KBM-7 (cell line): ENCODE results near the gene CHST8.

ENCODE experiments used
- DNase-seq: peaks from one replicate; pipeline ENCODE4 v3.0.0-alpha.2; 2015
- in situ Hi-C: fragments of 300-500 bp; cut with MboI; formaldehyde crosslinking; loops from 2 replicates; pipeline ENCODE4 v1.14.3; 2020; ENCODE audit warnings: low sequenced_read_pairs, low pct_unique_long_range_greater_than_20kb, mixed read lengths

Gene CHST8

GRCh38 chr19:33747273-33747672, 125.5 kb downstream of the CHST8 start:
- no peak for DNase-seq
- in situ Hi-C loops = no loop called here

- in situ Hi-C loops = no loop called here
- no peak for DNase-seq
These were observed 126.5 kb downstream of the CHST8 start for GRCh38 chr19:33748231-33748630.

GRCh38 chr19:33749016-33749415, 127.3 kb downstream of the CHST8 start:
- in situ Hi-C loops = no loop called here

GRCh38 chr19:33749619-33750175, 127.9 kb downstream of the CHST8 start:
- in situ Hi-C loops = loop anchor here (25.0 kb wide), 2 partner anchors 312 to 512 kb away; partner anchors contain the start of gene SLC7A10
- DNase-seq = no peak

More at GRCh38 chr19:33749016-33749415, 127.3 kb downstream of the CHST8 start:
- no peak for DNase-seq

GRCh38 chr19:33750587-33751435, 129.1 kb downstream of the CHST8 start:
- in situ Hi-C loops = loop anchor here (25.0 kb wide), 2 partner anchors 314 to 514 kb away; partner anchors contain the start of gene SLC7A10
- no peak for DNase-seq

GRCh38 chr19:33751436-33751770, 129.7 kb downstream of the CHST8 start:
- in situ Hi-C loops = loop anchor here (25.0 kb wide), 2 partner anchors 314 to 514 kb away; partner anchors contain the start of gene SLC7A10
- no peak for DNase-seq

- no peak for DNase-seq
- in situ Hi-C loops = loop anchor here (25.0 kb wide), 2 partner anchors 315 to 515 kb away; partner anchors contain the start of gene SLC7A10
These were observed 130.5 kb downstream of the CHST8 start for GRCh38 chr19:33752018-33752800.

- no peak for DNase-seq
- in situ Hi-C loops = loop anchor here (25.0 kb wide), 2 partner anchors 316 to 516 kb away; partner anchors contain the start of gene SLC7A10
These were observed 131.2 kb downstream of the CHST8 start for GRCh38 chr19:33752945-33753344.

- DNase-seq = no peak
- in situ Hi-C loops = loop anchor here (25.0 kb wide), 2 partner anchors 317 to 517 kb away; partner anchors contain the start of gene SLC7A10
These were observed 132.6 kb downstream of the CHST8 start for GRCh38 chr19:33754361-33754760.

GRCh38 chr19:33755099-33756035, 133.6 kb downstream of the CHST8 start:
- no peak for DNase-seq
- in situ Hi-C loops = loop anchor here (25.0 kb wide), 2 partner anchors 318 to 518 kb away; partner anchors contain the start of gene SLC7A10

GRCh38 chr19:33756177-33756576, 134.4 kb downstream of the CHST8 start:
- DNase-seq = no peak
- in situ Hi-C loops = loop anchor here (25.0 kb wide), 2 partner anchors 319 to 519 kb away; partner anchors contain the start of gene SLC7A10

- DNase-seq = no peak
- in situ Hi-C loops = loop anchor here (25.0 kb wide), 2 partner anchors 321 to 521 kb away; partner anchors contain the start of gene SLC7A10
These were observed 136.8 kb downstream of the CHST8 start for GRCh38 chr19:33758541-33759013.

- in situ Hi-C loops = loop anchor here (25.0 kb wide), 2 partner anchors 322 to 522 kb away; partner anchors contain the start of gene SLC7A10
- no peak for DNase-seq
These were observed 137.6 kb downstream of the CHST8 start for GRCh38 chr19:33759356-33759755.

GRCh38 chr19:33763633-33764371, 142.0 kb downstream of the CHST8 start:
- in situ Hi-C loops = loop anchor here (25.0 kb wide), 2 partner anchors 327 to 527 kb away; partner anchors contain the start of gene SLC7A10

GRCh38 chr19:33766623-33767022, 144.9 kb downstream of the CHST8 start:
- in situ Hi-C loops = loop anchor here (25.0 kb wide), 2 partner anchors 329 to 529 kb away; partner anchors contain the start of gene SLC7A10

More at GRCh38 chr19:33763633-33764371, 142.0 kb downstream of the CHST8 start:
- DNase-seq = no peak

GRCh38 chr19:33767898-33768413, 146.2 kb downstream of the CHST8 start:
- in situ Hi-C loops = loop anchor here (25.0 kb wide), 2 partner anchors 331 to 531 kb away; partner anchors contain the start of gene SLC7A10
- peak; percentile 39 for DNase-seq

More at GRCh38 chr19:33766623-33767022, 144.9 kb downstream of the CHST8 start:
- no peak for DNase-seq

GRCh38 chr19:33769208-33769607, 147.5 kb downstream of the CHST8 start:
- in situ Hi-C loops = loop anchor here (25.0 kb wide), 2 partner anchors 332 to 532 kb away; partner anchors contain the start of gene SLC7A10
- DNase-seq = no peak
